Measurements from ENCODE around the gene GJC1.

GJC1 gene

DNA sequence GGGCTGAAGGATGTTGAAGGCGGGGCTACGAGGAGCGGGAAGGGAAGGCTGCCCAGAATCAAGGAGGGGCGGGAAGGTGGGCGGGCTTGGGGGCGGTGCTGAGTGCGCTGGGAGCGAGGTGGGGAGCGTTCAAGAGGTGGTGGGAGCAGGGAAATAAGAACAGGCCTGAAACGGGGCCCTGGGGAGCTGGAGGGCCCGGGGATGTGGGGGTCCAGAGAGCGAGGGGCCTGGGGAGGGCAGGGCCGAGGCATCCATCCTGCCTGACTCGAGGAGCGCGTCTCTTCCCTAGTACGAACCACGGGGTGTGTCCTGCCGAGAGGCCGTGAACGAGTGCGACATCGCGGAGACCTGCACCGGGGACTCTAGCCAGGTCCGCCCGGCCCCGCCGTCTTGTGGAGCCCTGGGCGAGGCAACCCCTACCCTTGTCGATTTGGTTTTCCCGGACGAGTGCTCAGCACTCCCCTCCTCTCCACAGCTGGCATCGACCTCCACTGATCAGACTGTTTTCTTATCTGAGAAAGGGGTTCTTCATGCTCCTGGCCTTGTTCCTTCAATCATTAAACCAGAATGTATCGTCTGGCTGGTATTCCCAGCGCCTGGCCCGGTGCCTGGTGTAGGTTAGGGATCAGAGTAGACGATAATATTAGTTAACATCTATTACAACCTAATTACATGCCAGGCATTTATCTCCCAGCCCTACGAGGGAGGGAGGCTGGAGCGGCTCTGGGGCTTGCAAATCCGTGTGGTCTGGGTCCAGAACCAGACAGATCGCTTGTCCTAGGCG, 54.1 kb downstream of the GJC1 start:
- DNase-seq: no peak

DNA sequence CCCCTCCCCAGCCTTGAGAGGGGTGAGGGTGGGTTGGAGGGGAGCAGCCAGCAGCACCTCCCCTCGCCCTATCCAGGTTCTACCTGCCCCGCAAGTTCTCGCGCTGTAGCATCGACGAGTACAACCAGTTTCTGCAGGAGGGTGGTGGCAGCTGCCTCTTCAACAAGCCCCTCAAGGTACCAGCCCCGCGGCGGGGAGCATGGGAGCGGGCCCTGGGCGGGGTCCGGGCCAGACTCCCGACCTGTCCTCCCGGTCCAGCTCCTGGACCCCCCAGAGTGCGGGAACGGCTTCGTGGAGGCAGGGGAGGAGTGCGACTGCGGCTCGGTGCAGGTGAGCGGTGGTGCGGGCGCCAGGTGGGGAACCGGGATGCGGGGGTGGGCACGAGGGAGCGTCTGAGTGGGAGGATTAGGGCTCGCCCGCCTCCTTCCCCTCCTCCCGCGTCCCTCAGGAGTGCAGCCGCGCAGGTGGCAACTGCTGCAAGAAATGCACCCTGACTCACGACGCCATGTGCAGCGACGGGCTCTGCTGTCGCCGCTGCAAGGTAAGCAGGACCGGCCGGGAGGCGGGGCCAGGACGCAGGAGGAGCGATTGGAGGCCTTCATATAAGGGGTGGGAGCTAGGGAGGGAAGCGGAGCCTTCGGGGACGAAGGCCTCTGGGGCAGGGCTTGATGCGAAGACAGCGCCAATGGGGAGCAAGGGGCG, 54.8 kb downstream of the GJC1 start:
- peak; percentile 99 for DNase-seq

DNA sequence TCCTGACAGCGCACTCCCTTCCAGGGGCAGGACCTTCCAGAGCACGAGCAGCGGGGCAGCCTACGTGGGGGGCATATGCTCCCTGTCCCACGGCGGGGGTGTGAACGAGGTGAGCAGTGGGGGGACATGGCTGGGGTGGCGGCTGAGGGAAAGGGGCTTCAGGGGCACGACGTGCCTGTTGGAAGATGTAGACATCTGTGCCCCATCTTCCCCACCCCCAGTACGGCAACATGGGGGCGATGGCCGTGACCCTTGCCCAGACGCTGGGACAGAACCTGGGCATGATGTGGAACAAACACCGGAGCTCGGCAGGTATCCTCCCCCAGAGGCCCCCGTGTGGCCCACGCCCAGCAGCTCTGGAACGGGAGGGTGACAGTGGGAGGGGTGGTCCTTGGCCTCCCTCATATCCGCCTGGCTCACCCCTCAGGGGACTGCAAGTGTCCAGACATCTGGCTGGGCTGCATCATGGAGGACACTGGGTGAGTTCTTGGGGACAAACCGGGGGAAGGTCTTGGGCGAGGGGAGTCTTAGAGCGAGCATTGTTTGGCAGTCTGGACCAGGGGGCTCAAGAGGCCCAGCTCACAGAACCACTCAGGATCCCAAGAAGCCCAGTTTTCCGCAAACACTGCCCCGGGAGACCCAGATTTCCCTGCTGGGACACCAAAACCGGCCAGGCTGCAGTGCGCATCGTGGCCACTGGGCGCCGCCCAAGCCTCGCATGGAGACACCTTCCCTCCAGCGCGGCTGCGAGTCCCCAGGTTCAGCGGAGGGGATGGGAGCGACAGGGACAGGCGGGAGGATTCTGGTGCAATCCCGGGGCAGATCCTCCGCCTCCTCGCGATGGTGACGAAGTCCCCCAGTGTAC, 55.6 kb downstream of the GJC1 start:
- DNase-seq: peak; percentile 90

DNA sequence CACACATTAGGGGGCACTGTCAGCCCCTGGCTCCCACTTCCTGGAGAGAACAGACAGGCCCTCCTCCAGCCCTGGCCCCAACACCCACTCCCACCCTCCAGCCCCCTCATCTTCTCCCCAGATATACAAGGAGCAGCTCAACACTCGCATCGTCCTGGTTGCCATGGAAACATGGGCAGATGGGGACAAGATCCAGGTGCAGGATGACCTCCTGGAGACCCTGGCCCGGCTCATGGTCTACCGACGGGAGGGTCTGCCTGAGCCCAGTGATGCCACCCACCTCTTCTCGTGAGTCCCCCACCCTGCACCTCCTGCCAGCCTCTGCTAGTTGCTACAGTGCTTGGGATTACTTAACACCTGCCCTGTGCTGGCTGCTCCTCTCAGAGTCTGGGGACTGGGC, 56.9 kb downstream of the GJC1 start:
- no peak for DNase-seq

DNA sequence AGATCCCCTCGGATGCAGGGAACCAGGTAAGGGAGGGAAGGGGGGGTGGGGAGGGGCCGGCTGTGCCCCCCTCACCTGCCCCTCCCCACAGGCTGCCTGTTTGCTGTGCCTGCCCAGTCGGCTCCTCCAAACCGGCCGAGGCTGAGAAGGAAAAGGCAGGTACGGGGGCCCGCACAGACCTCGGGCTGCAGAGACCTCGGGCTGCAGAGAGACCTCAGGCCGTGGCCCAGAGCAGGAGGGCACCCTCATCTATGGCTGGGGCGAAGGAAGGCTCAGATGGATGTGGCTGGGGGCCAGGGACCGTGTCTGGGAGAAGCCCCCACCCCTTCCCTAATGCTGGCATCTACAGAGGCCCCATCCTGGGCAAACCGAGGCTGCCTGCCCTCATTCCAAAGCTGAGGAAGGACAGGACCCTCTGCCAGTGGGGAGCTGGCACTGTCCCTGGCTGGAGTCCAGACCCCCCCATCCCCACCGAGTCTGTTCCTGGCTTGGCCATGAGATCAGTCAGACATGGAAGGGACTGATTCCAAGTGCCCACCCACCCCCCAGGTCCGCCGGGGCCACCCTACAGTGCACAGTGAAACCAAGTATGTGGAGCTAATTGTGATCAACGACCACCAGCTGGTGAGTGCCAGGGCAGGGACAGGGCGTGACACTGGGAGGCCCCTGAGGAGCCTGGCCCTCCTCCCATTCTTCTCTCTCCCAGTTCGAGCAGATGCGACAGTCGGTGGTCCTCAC, 57.6 kb downstream of the GJC1 start:
- DNase-seq: no peak

- DNase-seq: no peak
Measured at GRCh38 chr17:44770166-44770925, 59.7 kb downstream of the GJC1 start.

GRCh38 chr17:44769647-44770084, 60.4 kb downstream of the GJC1 start:
- no peak for DNase-seq

GRCh38 chr17:44769230-44769629, 60.9 kb downstream of the GJC1 start:
- no peak for DNase-seq

GRCh38 chr17:44768505-44769142, 61.5 kb downstream of the GJC1 start:
- peak; percentile 43 for DNase-seq

DNA sequence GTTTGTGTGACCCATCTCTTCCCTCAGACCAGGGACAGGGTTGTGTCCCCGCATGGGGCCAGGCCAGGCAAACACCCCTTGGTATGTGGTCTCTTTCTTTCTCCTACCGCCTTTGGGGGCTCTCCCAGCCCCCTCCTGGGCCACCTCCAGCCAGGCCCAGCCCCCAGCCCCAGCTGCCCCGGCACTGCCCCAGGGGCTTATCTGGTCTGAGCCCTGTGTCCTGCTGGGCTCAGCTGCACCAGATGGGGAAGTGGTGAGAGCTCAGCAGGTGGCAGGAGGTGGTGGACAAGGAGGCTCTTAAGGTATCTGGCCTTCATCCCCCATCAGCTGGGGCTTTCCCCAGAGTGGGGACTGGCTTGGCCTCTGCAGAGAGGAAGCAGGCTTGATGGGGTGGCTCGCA, 62.6 kb downstream of the GJC1 start:
- no peak for DNase-seq

DNA sequence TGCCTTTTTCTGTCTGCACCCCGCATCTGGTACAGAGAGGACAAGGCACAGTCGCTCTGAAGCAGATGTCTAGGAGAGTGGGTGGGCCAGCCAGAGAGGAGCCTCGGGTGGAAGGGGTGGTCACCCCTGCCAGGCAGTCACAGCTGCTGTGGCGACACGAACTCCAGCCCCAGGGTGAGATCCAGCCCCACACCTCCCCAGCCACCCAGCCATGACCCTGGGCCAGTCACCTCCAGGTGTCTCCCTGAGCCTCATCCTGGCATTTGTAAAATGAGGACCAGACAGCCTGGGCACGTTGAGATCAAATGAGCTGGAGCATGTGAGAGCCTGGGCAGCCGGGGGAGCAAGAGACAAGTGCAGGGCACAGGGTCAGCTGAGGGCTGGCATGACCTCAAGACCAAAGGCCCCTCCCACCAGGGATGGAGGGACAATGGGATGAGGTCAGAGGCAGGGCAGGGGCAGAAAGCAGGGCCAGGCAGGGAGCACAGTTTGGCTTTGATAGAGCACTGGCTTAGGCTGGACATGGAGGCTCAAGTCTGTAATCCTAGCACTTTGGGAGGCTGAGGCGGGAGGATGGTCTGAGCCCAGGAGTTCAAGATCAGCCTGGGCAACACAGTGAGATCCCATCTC, 63.6 kb downstream of the GJC1 start:
- no peak for DNase-seq

DNA sequence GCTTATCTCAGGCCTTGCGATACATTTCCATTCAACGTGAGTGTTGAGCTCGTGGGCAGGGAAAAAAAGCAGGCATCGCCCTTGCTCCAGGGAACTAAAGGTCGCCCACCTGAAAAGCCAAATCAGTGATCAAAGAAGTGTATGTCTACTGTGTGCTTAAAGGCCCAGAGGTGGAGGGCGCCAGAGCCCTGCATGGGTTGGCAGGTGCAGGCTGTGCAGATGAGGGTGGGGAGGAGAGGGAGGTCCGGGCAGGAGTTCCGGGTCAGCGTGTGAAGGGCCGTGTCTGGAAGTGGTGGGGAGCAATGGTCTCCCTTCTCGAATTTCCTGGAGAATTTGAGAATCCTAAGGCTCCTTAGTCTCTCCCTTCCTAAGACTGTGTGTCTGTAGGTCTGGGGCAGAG, 64.1 kb downstream of the GJC1 start:
- DNase-seq: no peak

- no peak for DNase-seq
Measured at GRCh38 chr17:44763170-44763569, 66.9 kb downstream of the GJC1 start.

- DNase-seq: no peak
Measured at GRCh38 chr17:44761932-44762810, 67.9 kb downstream of the GJC1 start.

DNA sequence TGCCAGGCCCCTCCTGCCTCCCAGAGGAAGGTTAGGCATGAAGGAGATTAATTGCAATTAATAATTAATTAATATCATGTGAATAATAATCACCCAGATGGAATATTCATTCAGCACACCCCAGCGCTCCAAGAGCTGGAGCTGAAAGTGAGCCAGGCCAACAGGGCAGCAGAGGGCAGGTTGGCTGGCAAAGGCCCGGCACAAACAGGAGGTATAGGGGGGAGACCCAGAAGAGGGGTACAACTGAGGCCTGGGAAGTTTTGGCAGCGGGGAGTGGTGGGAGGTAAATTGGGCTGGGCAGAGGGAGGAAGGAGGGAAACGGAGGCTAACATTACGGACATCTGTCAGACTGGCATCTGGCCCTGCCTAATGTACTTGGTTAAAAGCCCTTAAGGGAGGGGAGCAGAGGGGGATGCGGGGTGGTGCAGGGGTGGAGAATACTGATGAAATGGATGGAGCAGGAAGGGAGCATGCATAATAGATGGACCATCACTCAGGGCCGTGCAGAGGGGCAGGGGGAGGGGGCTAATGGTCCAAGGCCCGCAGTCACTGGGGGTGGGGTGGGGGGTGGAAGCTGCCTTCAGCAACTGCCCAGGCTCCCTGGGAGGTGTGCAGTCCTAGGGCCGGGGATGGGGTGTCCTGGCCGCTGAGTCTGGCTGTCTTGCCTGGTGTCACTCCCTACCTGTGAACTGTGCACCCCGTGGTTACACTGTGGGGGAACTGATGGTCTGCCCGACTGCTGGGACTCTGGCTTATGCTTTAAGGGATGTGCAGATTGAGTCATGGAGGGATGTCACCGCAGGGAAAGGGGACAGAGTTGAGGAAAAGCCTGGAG, 69.4 kb downstream of the GJC1 start:
- DNase-seq: no peak

DNA sequence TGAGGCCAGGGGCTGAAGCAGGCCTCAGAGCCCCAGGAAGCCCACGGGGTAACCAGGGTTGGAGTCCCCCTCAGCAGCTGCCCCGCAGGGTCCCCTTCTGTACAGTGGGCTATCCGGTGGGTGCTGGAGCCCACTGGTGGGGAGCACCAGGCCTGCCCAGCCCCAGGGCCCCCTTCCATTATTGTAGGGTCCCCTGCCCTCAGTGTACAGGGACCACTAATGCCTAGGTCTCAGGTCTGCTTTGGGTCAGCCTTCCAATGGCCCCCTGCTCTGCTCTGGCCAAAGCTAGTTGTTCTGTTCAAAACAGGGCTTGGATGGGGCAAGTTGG, 70.2 kb downstream of the GJC1 start:
- DNase-seq: no peak

- no peak for DNase-seq
Measured at GRCh38 chr17:44759086-44759915, 70.8 kb downstream of the GJC1 start.

GRCh38 chr17:44758414-44759085, 71.5 kb downstream of the GJC1 start, which contains the start of gene ADAM11:
TSS of gene ADAM11 (plus strand) at chr17:44758988. CDS start at chr17:44759200, 212 bp downstream.
- DNase-seq: no peak
